Stomach (tissue), 4 donors: ENCODE measurements around the gene GRIA3.

Source experiments
- EP300 ChIP-seq: sonication (generic); formaldehyde crosslinking; IDR thresholded peaks from one replicate; pipeline ENCODE4 v1.6.1; 2017; ENCODE audit warnings: antibody characterized with exemption
- TF ChIP-seq, protein P1 (sequence below), 7 experiments: fragments of 450-650 bp in 4 of 7; fragments of 200-600 bp in 3 of 7; sonication (generic) in 3 of 7; IDR thresholded peaks; one replicate each; pipeline ENCODE4 v1.5.1; 2016 to 2019; ENCODE audit warnings: antibody characterized with exemption in 7 of 7, control low read depth in 2 of 7, mild to moderate bottlenecking in 1 of 7

DNA sequence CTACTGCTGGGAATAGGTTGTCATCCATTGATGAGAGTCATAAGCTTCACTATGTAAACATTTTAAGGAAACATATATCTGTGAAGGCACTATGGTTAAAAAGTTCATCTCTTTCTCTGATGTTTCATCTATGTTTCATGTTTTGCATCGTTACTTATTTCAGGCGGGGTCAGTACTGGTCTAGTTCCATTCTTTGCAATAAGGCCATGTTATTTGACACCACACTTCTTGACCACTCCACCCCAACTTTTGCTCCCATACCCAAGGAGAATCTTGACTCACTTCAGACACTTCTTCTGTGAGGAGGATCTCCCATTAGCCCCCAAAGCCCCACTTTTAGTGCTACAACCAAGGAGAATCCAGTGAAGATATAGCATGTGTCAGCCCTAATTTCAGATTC lies 119.4 kb downstream of the GRIA3 start:
- TF ChIP-seq, protein P1, sequence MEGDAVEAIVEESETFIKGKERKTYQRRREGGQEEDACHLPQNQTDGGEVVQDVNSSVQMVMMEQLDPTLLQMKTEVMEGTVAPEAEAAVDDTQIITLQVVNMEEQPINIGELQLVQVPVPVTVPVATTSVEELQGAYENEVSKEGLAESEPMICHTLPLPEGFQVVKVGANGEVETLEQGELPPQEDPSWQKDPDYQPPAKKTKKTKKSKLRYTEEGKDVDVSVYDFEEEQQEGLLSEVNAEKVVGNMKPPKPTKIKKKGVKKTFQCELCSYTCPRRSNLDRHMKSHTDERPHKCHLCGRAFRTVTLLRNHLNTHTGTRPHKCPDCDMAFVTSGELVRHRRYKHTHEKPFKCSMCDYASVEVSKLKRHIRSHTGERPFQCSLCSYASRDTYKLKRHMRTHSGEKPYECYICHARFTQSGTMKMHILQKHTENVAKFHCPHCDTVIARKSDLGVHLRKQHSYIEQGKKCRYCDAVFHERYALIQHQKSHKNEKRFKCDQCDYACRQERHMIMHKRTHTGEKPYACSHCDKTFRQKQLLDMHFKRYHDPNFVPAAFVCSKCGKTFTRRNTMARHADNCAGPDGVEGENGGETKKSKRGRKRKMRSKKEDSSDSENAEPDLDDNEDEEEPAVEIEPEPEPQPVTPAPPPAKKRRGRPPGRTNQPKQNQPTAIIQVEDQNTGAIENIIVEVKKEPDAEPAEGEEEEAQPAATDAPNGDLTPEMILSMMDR (IDR thresholded peaks at IDR 0.05): no peak
- TF ChIP-seq EP300: no peak
